HL-60/S4 (cell line): ENCODE results near the gene AFAP1.

Experiments used
- in situ Hi-C: fragments of 300-500 bp; cut with MboI; formaldehyde crosslinking; loops from 2 replicates; pipeline ENCODE4 v1.14.3; 2022; ENCODE audit warnings: low sequenced_read_pairs

Gene AFAP1

GRCh38 chr4:7939377-7940108 lies at the start of gene AFAP1:
Gene AFAP1 (minus strand): TSS chr4:7939861. CDS start chr4:7872078, 67,783 bp downstream.
- in situ Hi-C loops, result no loop called here

GRCh38 chr4:7988437-7988836 lies 48.8 kb upstream of the AFAP1 start:
- in situ Hi-C loops, result loop anchor here (25.0 kb wide), 1 partner anchor 176 kb away; no protein-coding TSS in a partner anchor

- in situ Hi-C loops, result loop anchor here (25.0 kb wide), 1 partner anchor 175 kb away; no protein-coding TSS in a partner anchor
These were observed 47.7 kb upstream of the AFAP1 start for GRCh38 chr4:7987148-7987989.

GRCh38 chr4:7985891-7986441 lies 46.3 kb upstream of the AFAP1 start:
- in situ Hi-C loops, result loop anchor here (25.0 kb wide), 1 partner anchor 174 kb away; no protein-coding TSS in a partner anchor

GRCh38 chr4:7985072-7985471 lies 45.4 kb upstream of the AFAP1 start:
- in situ Hi-C loops, result loop anchor here (25.0 kb wide), 1 partner anchor 173 kb away; no protein-coding TSS in a partner anchor

- in situ Hi-C loops, result loop anchor here (25.0 kb wide), 1 partner anchor 172 kb away; no protein-coding TSS in a partner anchor
These were observed 44.7 kb upstream of the AFAP1 start for GRCh38 chr4:7984286-7984925.

GRCh38 chr4:7983296-7983695 lies 43.6 kb upstream of the AFAP1 start:
- in situ Hi-C loops, result loop anchor here (25.0 kb wide), 1 partner anchor 171 kb away; no protein-coding TSS in a partner anchor

GRCh38 chr4:7981738-7982394 lies 42.2 kb upstream of the AFAP1 start:
- in situ Hi-C loops, result loop anchor here (25.0 kb wide), 1 partner anchor 170 kb away; no protein-coding TSS in a partner anchor

GRCh38 chr4:7980036-7980435 lies 40.4 kb upstream of the AFAP1 start:
- in situ Hi-C loops, result loop anchor here (25.0 kb wide), 1 partner anchor 168 kb away; no protein-coding TSS in a partner anchor

- in situ Hi-C loops, result loop anchor here (25.0 kb wide), 1 partner anchor 167 kb away; no protein-coding TSS in a partner anchor
These were observed 39.9 kb upstream of the AFAP1 start for GRCh38 chr4:7979652-7979968.

- in situ Hi-C loops, result loop anchor here (25.0 kb wide), 1 partner anchor 167 kb away; no protein-coding TSS in a partner anchor
These were observed 39.4 kb upstream of the AFAP1 start for GRCh38 chr4:7978907-7979651.

GRCh38 chr4:7978489-7978888 lies 38.8 kb upstream of the AFAP1 start:
- in situ Hi-C loops, result loop anchor here (25.0 kb wide), 1 partner anchor 166 kb away; no protein-coding TSS in a partner anchor

GRCh38 chr4:7976634-7977033 lies 37.0 kb upstream of the AFAP1 start:
- in situ Hi-C loops, result loop anchor here (25.0 kb wide), 1 partner anchor 164 kb away; no protein-coding TSS in a partner anchor

- in situ Hi-C loops, result loop anchor here (25.0 kb wide), 1 partner anchor 164 kb away; no protein-coding TSS in a partner anchor
These were observed 36.4 kb upstream of the AFAP1 start for GRCh38 chr4:7976025-7976424.

GRCh38 chr4:7974425-7974824 lies 34.8 kb upstream of the AFAP1 start:
- in situ Hi-C loops, result no loop called here

GRCh38 chr4:7973545-7973981 lies 33.9 kb upstream of the AFAP1 start:
- in situ Hi-C loops, result no loop called here

- in situ Hi-C loops, result no loop called here
These were observed 32.3 kb upstream of the AFAP1 start for GRCh38 chr4:7971881-7972500.

GRCh38 chr4:7971159-7971631 lies 31.5 kb upstream of the AFAP1 start:
- in situ Hi-C loops, result no loop called here
